Inferior parietal cortex (tissue), 1 donor: ENCODE data around the gene CD300A.
A peak's percentile ranks its signal among the peaks of the same experiment; 100 is the strongest.
"Not testable (repeated sequence)": the region's sequence is repeated elsewhere in the genome, so short reads cannot be mapped to it uniquely, and the experiment has no call there.

Experiments
- DNase-seq: peaks from one replicate; pipeline ENCODE4 v3.0.0-alpha.2; 2016; ENCODE audit errors: extremely low spot score

Gene CD300A

GRCh38 chr17:74478420-74479100 is 12.1 kb downstream of the CD300A start:
- no peak for DNase-seq

- DNase-seq = no peak
Observed at GRCh38 chr17:74480290-74480689, 13.9 kb downstream of the CD300A start.

GRCh38 chr17:74481621-74482020 is 15.2 kb downstream of the CD300A start:
- no peak for DNase-seq

- no peak for DNase-seq
Observed at GRCh38 chr17:74484066-74484465, 17.6 kb downstream of the CD300A start.

- no peak for DNase-seq
Observed at GRCh38 chr17:74485022-74485743, 18.7 kb downstream of the CD300A start.

GRCh38 chr17:74485841-74486240 is 19.4 kb downstream of the CD300A start:
- no peak for DNase-seq

GRCh38 chr17:74488276-74488675 is 21.8 kb downstream of the CD300A start:
- DNase-seq = not testable (repeated sequence)

GRCh38 chr17:74490716-74491115 is 24.3 kb downstream of the CD300A start:
- DNase-seq = no peak

GRCh38 chr17:74491626-74492025 is 25.2 kb downstream of the CD300A start:
- no peak for DNase-seq

GRCh38 chr17:74493331-74493833 is 26.9 kb downstream of the CD300A start:
- DNase-seq = peak; percentile 85

GRCh38 chr17:74497471-74497870 is 31.0 kb downstream of the CD300A start:
- DNase-seq = no peak

- DNase-seq = no peak
Observed at GRCh38 chr17:74499992-74500391, 33.6 kb downstream of the CD300A start.

GRCh38 chr17:74502861-74503260 is 36.4 kb downstream of the CD300A start:
- no peak for DNase-seq

- not testable (repeated sequence) for DNase-seq
Observed at GRCh38 chr17:74503949-74504348, 37.5 kb downstream of the CD300A start.

- DNase-seq = no peak
Observed at GRCh38 chr17:74508156-74508555, 41.7 kb downstream of the CD300A start.

GRCh38 chr17:74512036-74512435 is 45.6 kb downstream of the CD300A start:
- no peak for DNase-seq

GRCh38 chr17:74512624-74513091 is 46.2 kb downstream of the CD300A start:
- DNase-seq = no peak

- DNase-seq = no peak
Observed at GRCh38 chr17:74513987-74514631, 47.7 kb downstream of the CD300A start.

- DNase-seq = no peak
Observed at GRCh38 chr17:74514632-74515334, 48.3 kb downstream of the CD300A start.

GRCh38 chr17:74515941-74516340 is 49.5 kb downstream of the CD300A start:
- no peak for DNase-seq

GRCh38 chr17:74516561-74517328 is 50.3 kb downstream of the CD300A start:
- no peak for DNase-seq
